ENCODE measurements around the gene SZT2. TPM values are rescaled to one million over a fixed set of nuclear protein-coding genes. Genes with fewer than 3 reads are reported as not detected.

SZT2 gene
- total RNA-seq, 4 donors from 2014 or later = 26.4 to 61.9 (median 36.7) TPM

DNA sequence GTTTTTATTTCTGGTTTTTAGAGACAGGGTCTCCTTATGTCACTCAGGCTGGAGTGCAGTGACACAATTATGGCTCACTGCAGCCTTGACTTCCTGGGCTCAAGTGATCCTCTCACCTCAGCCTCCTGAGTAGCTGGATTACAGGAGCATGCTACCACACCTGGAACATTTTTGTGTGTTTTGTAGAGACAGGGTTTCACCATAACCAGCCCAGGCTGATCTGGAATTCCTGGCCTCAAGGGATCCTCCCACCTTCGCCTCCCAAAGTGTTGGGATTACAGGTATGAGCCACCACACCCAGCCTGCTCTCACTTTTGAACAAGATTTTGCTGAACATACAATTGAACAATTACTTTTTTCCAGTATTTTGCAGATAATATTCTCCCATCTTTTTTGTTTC lies 88.0 kb downstream of the SZT2 start:
- DNase-seq (ENCODE audit: low spot score) (no peak), ATAC-seq (ENCODE audit: low FRiP score) (no peak)
- no peak for TF ChIP-seq CTCF (IDR thresholded peaks at IDR 0.05)

DNA sequence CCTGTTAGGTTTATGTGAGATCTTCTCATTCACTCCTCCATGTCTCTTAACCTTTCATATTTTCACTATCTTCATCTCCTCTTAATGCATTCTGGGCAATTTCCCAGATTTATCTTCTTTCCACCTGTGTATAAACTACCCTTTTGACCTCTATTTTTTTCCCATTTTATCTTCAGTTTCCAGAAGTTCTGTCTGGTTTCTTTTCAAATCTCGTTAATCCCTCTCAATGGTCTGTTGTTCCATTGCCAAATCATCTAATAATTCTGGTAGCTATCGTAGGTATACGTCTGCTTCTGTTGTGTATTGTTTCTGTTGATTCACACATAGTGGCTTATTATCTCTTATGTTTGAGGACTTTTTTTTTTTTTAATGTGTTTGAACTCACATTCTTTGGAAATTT lies 89.7 kb downstream of the SZT2 start:
- DNase-seq (ENCODE audit: low spot score) (no peak), ATAC-seq (ENCODE audit: low FRiP score) (no peak)
- no peak for TF ChIP-seq CTCF (IDR thresholded peaks at IDR 0.05)

DNA sequence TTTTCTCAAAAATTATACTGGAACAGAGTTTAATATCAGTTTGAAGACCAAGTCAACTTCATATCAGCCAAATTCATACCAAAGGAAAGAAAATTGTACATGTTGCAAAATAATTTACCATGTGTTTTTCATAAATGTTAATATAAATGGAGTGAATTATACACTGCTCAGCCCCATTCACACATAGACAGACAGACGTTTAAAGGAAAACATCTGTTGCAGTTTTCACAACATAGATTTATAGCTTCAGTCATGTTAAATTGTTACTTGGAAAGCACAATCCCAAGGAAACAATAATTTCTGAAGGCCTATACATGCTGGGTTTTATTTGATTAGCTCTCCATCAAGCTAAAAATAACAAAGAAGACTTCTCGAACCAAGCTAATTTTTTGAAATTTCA lies 91.8 kb downstream of the SZT2 start:
- DNase-seq (ENCODE audit: low spot score) (no peak), ATAC-seq (ENCODE audit: low FRiP score) (no peak)
- TF ChIP-seq CTCF (IDR thresholded peaks at IDR 0.05) = no peak

- TF ChIP-seq CTCF (IDR thresholded peaks at IDR 0.05) = no peak
- ATAC-seq (ENCODE audit: low FRiP score) (no peak), DNase-seq (ENCODE audit: low spot score) (no peak)
These were observed 92.5 kb downstream of the SZT2 start for GRCh38 chr1:43482215-43482614.

GRCh38 chr1:43484367-43484766 lies 94.7 kb downstream of the SZT2 start:
- TF ChIP-seq CTCF (IDR thresholded peaks at IDR 0.05) = no peak
- no peak for ATAC-seq (ENCODE audit: low FRiP score)
- no peak for DNase-seq (ENCODE audit: low spot score)

DNA sequence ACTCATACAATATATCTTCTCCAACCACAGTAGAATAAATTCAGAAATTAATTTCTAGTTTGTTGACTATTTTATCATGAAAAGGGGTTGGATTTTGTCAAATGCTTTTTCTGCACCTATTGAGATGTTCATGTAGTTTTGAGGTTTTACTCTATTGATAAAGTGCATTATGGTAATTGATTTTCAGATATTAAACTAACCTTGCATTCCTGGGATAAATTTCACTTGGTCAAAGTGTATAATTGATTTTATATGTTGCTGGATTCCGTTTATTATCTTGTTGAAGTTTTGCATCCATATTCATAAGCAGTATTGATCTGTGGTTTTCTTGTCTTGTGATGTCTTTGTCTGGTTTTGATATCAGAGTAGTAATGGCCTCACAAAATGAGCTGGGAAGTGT lies 98.5 kb downstream of the SZT2 start:
- ATAC-seq (ENCODE audit: low FRiP score) (no peak), DNase-seq (ENCODE audit: low spot score) (no peak)
- TF ChIP-seq CTCF (IDR thresholded peaks at IDR 0.05) = no peak

DNA sequence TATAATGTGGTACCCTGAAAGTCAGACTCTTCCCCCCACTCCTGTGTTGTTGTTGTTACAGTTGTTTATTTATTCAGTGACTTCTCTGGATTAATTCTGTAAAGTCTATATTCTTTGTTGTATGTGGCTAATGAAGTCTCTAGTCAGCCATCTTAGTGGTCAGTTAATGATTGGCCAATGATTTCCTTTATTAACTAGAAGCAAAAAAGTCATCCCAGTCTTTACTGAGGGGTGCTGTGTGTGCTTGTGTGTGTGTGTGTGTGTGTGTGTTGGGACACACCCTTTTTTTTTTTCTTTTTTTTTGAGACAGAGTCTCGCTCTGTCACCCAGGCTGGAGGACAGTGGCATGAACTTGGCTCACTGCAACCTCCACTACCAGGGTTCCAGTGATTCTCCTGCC lies 101.4 kb downstream of the SZT2 start:
- no peak for TF ChIP-seq CTCF (IDR thresholded peaks at IDR 0.05)
- no peak for ATAC-seq (ENCODE audit: low FRiP score)
- DNase-seq (ENCODE audit: low spot score) = no peak
